Endothelial cell of umbilical vein (primary cell): ENCODE data around the gene SDK2. TPM values are rescaled to one million over a fixed set of nuclear protein-coding genes. Genes with fewer than 3 reads are reported as not detected.

Experiments
- BruUV-seq: library from RNA; stranded (reverse); fragments of 400-500 nt; replicated peaks from 2 replicates; lab custom pipeline; 2021; lab: Mats Ljungman, UMichigan
- CTCF ChIA-PET: fragments of 300-600, 350-600 bp; sonication (Branson Sonifier 250); formaldehyde crosslinking; loops from one replicate; lab custom pipeline; 2021; ENCODE audit warnings: antibody characterized with exemption, inconsistent platforms; lab: Charles Lee
- POLR2A ChIA-PET: fragments of 300-600, 350-600 bp; sonication (Branson Sonifier 250); formaldehyde crosslinking; loops from one replicate; lab custom pipeline; 2021; ENCODE audit warnings: antibody characterized with exemption, inconsistent platforms; lab: Charles Lee
- DNase-seq: peaks from one replicate; pipeline ENCODE4 v3.0.0-alpha.2; 2011; ENCODE audit warnings: low read depth, low spot score
- FAIRE-seq: peaks from 2 replicates; lab custom pipeline; 2011; peaks lifted over from hg19 to GRCh38; lab: Jason Lieb, UNC
- H2AFZ ChIP-seq: 2 replicates; pipeline ENCODE4 v1.6.0; 2012; ENCODE audit warnings: low read depth, low read length, control low read depth, inconsistent platforms
- H3K27ac ChIP-seq: 2 replicates; pipeline ENCODE4 v1.5.1; 2011; ENCODE audit warnings: low read depth, mild to moderate bottlenecking, control low read depth, low read length, moderate library complexity; ENCODE audit not compliant: insufficient read depth
- H3K27me3 ChIP-seq, 2 experiments: 2 replicates each; pipeline versions ENCODE4 v1.6.0 to v1.6.1; 2011; ENCODE audit warnings: low read length in 2 of 2, mixed read lengths in 1 of 2; ENCODE audit not compliant: control insufficient read depth in 2 of 2, insufficient read depth in 2 of 2
- H3K36me3 ChIP-seq, 2 experiments: 2 replicates in 1 of 2; 3 replicates in 1 of 2; pipeline ENCODE4 v1.5.1; 2011; ENCODE audit warnings: low read length in 2 of 2, mild to moderate bottlenecking in 1 of 2, moderate library complexity in 1 of 2; ENCODE audit not compliant: control insufficient read depth in 2 of 2, insufficient read depth in 2 of 2; ENCODE audit errors: extremely low read depth in 1 of 2
- H3K4me1 ChIP-seq: 3 replicates; pipeline ENCODE4 v1.5.1; 2011; ENCODE audit warnings: mild to moderate bottlenecking, low read length; ENCODE audit not compliant: control insufficient read depth, insufficient read depth; ENCODE audit errors: extremely low read depth
- H3K4me2 ChIP-seq: 2 replicates; pipeline ENCODE4 v1.6.1; 2011; ENCODE audit warnings: low read length, control low read depth, mixed read lengths; ENCODE audit not compliant: insufficient read depth
- H3K4me3 ChIP-seq, 3 experiments: fragments of 200-600 bp in 1 of 3; sonication (generic), shearing (Covaris generic) in 1 of 3; replicated peaks in 1 of 3; 2 replicates each; pipeline ENCODE4 v1.5.1; 2011 to 2016; ENCODE audit warnings: control low read depth in 3 of 3, low read length in 3 of 3, mild to moderate bottlenecking in 2 of 3, inconsistent platforms in 1 of 3, low read depth in 1 of 3, moderate library complexity in 1 of 3; ENCODE audit not compliant: insufficient read depth in 1 of 3
- H3K79me2 ChIP-seq: 2 replicates; pipeline ENCODE4 v1.6.0; 2012; ENCODE audit warnings: low read length, inconsistent platforms; ENCODE audit not compliant: control insufficient read depth, insufficient read depth
- H3K9ac ChIP-seq: replicated peaks from 2 replicates; pipeline ENCODE3; 2011; ENCODE audit warnings: low read length, control low read depth; ENCODE audit not compliant: insufficient read depth; ENCODE audit errors: extremely low read depth
- H3K9me1 ChIP-seq: replicated peaks from 3 replicates; pipeline ENCODE4 v1.6.0; 2011; ENCODE audit warnings: mild to moderate bottlenecking, low read length; ENCODE audit not compliant: control insufficient read depth, insufficient read depth; ENCODE audit errors: extremely low read depth
- H3K9me3 ChIP-seq: replicated peaks from 2 replicates; pipeline ENCODE4 v1.5.1; 2012; ENCODE audit warnings: low read length, inconsistent platforms; ENCODE audit not compliant: control insufficient read depth, insufficient read depth
- H4K20me1 ChIP-seq: replicated peaks from 2 replicates; pipeline ENCODE3; 2011; ENCODE audit warnings: mild to moderate bottlenecking, low read length; ENCODE audit not compliant: control insufficient read depth, insufficient read depth; ENCODE audit errors: extremely low read depth
- CTCF ChIP-seq, 2 donors: IDR thresholded peaks; 1 replicate in 1 of 2; 2 replicates in 1 of 2; pipeline ENCODE4 v1.5.1; 2011; ENCODE audit warnings: low read length in 2 of 2, mild to moderate bottlenecking in 2 of 2, moderate library complexity in 2 of 2, control low read depth in 1 of 2, inconsistent platforms in 1 of 2, low read depth in 1 of 2; ENCODE audit not compliant: insufficient read depth in 1 of 2; ENCODE audit errors: extremely low read depth in 1 of 2
- EZH2 ChIP-seq: IDR thresholded peaks from 2 replicates; pipeline ENCODE4 v1.6.1; 2012; ENCODE audit warnings: borderline replicate concordance, low read depth, mild to moderate bottlenecking, moderate library complexity, low read length, inconsistent platforms; ENCODE audit not compliant: severe bottlenecking
- FOS ChIP-seq: IDR thresholded peaks from 2 replicates; pipeline ENCODE4 v1.6.1; 2011; ENCODE audit warnings: mild to moderate bottlenecking, low read length, moderate library complexity, borderline replicate concordance; ENCODE audit not compliant: insufficient read depth
- GATA2 ChIP-seq: IDR thresholded peaks from 2 replicates; pipeline ENCODE4 v1.7.0; 2011; ENCODE audit warnings: low read depth, mild to moderate bottlenecking, moderate library complexity, mixed read lengths, low read length; ENCODE audit not compliant: insufficient read length, insufficient read depth
- JUN ChIP-seq: IDR thresholded peaks from 2 replicates; pipeline ENCODE4 v1.6.1; 2011; ENCODE audit warnings: borderline replicate concordance, low read depth; ENCODE audit not compliant: insufficient read length, insufficient read depth
- MAX ChIP-seq: IDR thresholded peaks from 2 replicates; pipeline ENCODE4 v1.6.1; 2011; ENCODE audit not compliant: insufficient read depth, insufficient read length
- MYC ChIP-seq: IDR thresholded peaks from one replicate; pipeline ENCODE4 v1.6.1; 2011; ENCODE audit warnings: mild to moderate bottlenecking, low read depth, low read length
- POLR2A ChIP-seq: IDR thresholded peaks from 2 replicates; pipeline ENCODE4 v1.6.1; 2012; ENCODE audit warnings: low read depth, mild to moderate bottlenecking, control low read depth, low read length
- POLR2AphosphoS5 ChIP-seq: IDR thresholded peaks from 2 replicates; pipeline ENCODE4 v1.6.1; 2012; ENCODE audit warnings: low read depth, mild to moderate bottlenecking, control low read depth, low read length, moderate library complexity; ENCODE audit not compliant: insufficient read depth
- dilution Hi-C: fragments of 300-500 bp; cut with MboI; formaldehyde crosslinking; loops from one replicate; pipeline ENCODE4 v1.15.0; 2019; ENCODE audit warnings: low sequenced_read_pairs; ENCODE audit not compliant: extremely low pct_ligation_motif_present
- intact Hi-C: fragments of 100-400 bp; cut with micrococcal nuclease; formaldehyde crosslinking; loops from one replicate; pipeline ENCODE4 v1.10.0; 2022
- polyA plus RNA-seq, 4 experiments: library from polyadenylated mRNA; depleted of rRNA in 3 of 4; stranded (reverse) in 3 of 4; unstranded in 1 of 4; fragments of >200 nt; gene quantifications; 2 replicates each; pipeline versions ENCODE4 v1.2.1 to v1.2.3, GENCODE V29; 2011 to 2012; ENCODE audit warnings: missing spikeins in 1 of 4
- total RNA-seq: library from RNA; stranded (reverse); gene quantifications from 2 replicates; pipeline ENCODE4 v1.2.3, GENCODE V29; 2021

The SDK2 gene
- total and polyA plus RNA-seq, 2 donors (not counting 3 experiments of a cell fraction or from before 2014, with no cell fraction given) = not detected

DNA sequence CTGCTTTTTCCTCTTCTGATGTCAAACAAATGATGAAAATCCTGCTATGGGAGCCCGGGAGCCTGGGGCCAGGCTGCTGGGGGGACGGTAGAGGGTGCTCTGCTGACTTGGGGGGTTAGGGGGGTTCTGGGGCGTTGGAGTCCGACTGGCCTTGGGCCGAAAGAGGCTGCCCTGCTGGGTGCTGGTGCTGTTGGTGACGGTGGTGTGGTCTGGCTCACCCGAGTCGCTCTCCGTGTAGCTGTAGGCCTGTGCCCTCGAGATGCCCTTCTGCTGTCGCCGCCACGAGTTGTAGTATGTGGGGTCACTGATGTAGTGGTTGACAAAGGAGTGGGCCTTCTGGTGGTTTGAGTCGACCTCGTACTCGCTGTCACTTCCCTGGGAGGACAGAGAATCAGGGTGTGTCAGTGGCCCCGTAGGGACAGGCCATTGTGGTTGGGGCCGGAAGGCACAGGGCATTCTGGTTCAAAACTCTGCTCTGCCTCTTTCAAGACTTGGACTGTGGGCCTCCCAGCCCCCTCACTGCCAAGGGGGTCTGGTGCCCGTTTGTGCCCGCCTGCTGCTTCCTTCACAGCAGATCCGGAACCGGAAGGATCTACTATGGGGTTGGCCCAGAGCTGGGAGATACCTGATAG, 305.6 kb downstream of the SDK2 start:
- TF ChIP-seq JUN (no peak), MAX (no peak), CTCF (IDR thresholded peaks at IDR 0.05; ENCODE audit: extremely low read depth in 1 of 2, insufficient read depth in 1 of 2, low read depth in 1 of 2, low read length in 2 of 2) (no peak), FOS (no peak), MYC (no peak), POLR2AphosphoS5 (no peak), EZH2 (no peak), GATA2 (no peak), POLR2A (no peak)
- Histone ChIP-seq H3K27ac (no peak overlapping the region), H3K4me1 (peaks cover 8% of the 10 kb centered on the region), H3K9me1 (no peaks in the 10 kb centered on the region), H3K9me3 (no peaks in the 10 kb centered on the region), H3K36me3 (no peaks in the 10 kb centered on the region), H3K9ac (no peak overlapping the region), H3K4me3 (no peak overlapping the region), H3K27me3 (no peaks in the 10 kb centered on the region), H4K20me1 (no peaks in the 10 kb centered on the region), H3K79me2 (no peaks in the 10 kb centered on the region), H3K4me2 (no peak overlapping the region), H2AFZ (no peak overlapping the region)
- no TSS peak for BruUV-seq
- intact Hi-C loops = no loop called here
- DNase-seq (no peak), FAIRE-seq (no peak)
- ChIA-PET CTCF (interaction anchor here (1.1 kb wide), 1 partner anchor 10 kb away, joined by 3 read pairs; no protein-coding TSS in a partner anchor), POLR2A (no interaction called here)
- dilution Hi-C loops = no loop called here
